HepG2 (cell line): ENCODE data around the gene COL26A1. TPM values are rescaled to one million over a fixed set of nuclear protein-coding genes. Genes with fewer than 3 reads are reported as not detected.

Experiments
- BHLHE40 ChIP-seq: IDR thresholded peaks from 2 replicates; pipeline ENCODE4 v1.6.1; 2011; ENCODE audit warnings: low read length, improper control_type of control experiment
- EEA1 ChIP-seq: sonication (generic); formaldehyde crosslinking; IDR thresholded peaks from 2 replicates; pipeline ENCODE4 v1.5.1; 2020; ENCODE audit warnings: mild to moderate bottlenecking, missing genetic modification reagents, borderline replicate concordance
- ELF4 ChIP-seq: sonication (generic); formaldehyde crosslinking; IDR thresholded peaks from 2 replicates; pipeline ENCODE4 v1.5.0; 2020; ENCODE audit warnings: missing genetic modification reagents, mild to moderate bottlenecking, moderate library complexity, borderline replicate concordance
- FOXJ3 ChIP-seq: sonication (generic); formaldehyde crosslinking; IDR thresholded peaks from 2 replicates; pipeline ENCODE4 v1.4.0; 2020; ENCODE audit warnings: missing genetic modification reagents, mild to moderate bottlenecking, borderline replicate concordance
- HNRNPH1 ChIP-seq: fragments of 200-400 bp; formaldehyde crosslinking; optimal IDR thresholded peaks from 2 replicates; pipeline ENCODE3; 2017; ENCODE audit warnings: mild to moderate bottlenecking, low read depth, low read length
- MAFK ChIP-seq, 2 experiments: IDR thresholded peaks in 1 of 2; conservative IDR thresholded peaks in 1 of 2; 2 replicates each; pipeline ENCODE4 v1.6.1; 2011; ENCODE audit warnings: improper control_type of control experiment in 2 of 2, low read length in 2 of 2
- NR2F1 ChIP-seq, 2 experiments: fragments of 450-650 bp in 1 of 2; formaldehyde crosslinking in 1 of 2; IDR thresholded peaks; 2 replicates each; pipeline versions ENCODE4 v1.5.0 to v1.6.1; 2016 to 2020; ENCODE audit warnings: mild to moderate bottlenecking in 1 of 2, missing compliant biosample characterization in 1 of 2, missing genetic modification reagents in 1 of 2, moderate library complexity in 1 of 2
- YY1 ChIP-seq: IDR thresholded peaks from 2 replicates; pipeline ENCODE4 v1.6.1; 2011; ENCODE audit warnings: low read length, low read depth, moderate library complexity, mild to moderate bottlenecking; ENCODE audit not compliant: insufficient read depth, insufficient replicate concordance
- ZNF136 ChIP-seq: sonication (generic); formaldehyde crosslinking; IDR thresholded peaks from 2 replicates; pipeline ENCODE4 v1.8.1; 2022; ENCODE audit warnings: low read depth, mild to moderate bottlenecking, moderate library complexity, missing genetic modification reagents
- ZNF337 ChIP-seq: sonication (generic); formaldehyde crosslinking; IDR thresholded peaks from 2 replicates; pipeline ENCODE4 v1.5.1; 2020; ENCODE audit warnings: missing genetic modification reagents, low read depth, mild to moderate bottlenecking, borderline replicate concordance
- ZNF484 ChIP-seq: sonication (generic); formaldehyde crosslinking; IDR thresholded peaks from 2 replicates; pipeline ENCODE4 v1.5.1; 2020; ENCODE audit warnings: mild to moderate bottlenecking, low read depth, missing genetic modification reagents, borderline replicate concordance
- ZNF556 ChIP-seq: sonication (generic); formaldehyde crosslinking; IDR thresholded peaks from 2 replicates; pipeline ENCODE4 v1.4.0; 2020; ENCODE audit warnings: mild to moderate bottlenecking, missing genetic modification reagents, borderline replicate concordance
- ZNF746 ChIP-seq: sonication (generic); formaldehyde crosslinking; IDR thresholded peaks from 2 replicates; pipeline ENCODE4 v1.8.0; 2022; ENCODE audit warnings: mild to moderate bottlenecking, missing genetic modification reagents
- ZNF766 ChIP-seq: sonication (generic); formaldehyde crosslinking; IDR thresholded peaks from 2 replicates; pipeline ENCODE4 v1.5.0; 2020; ENCODE audit warnings: missing genetic modification reagents, borderline replicate concordance
- ZNF775 ChIP-seq: sonication (generic); formaldehyde crosslinking; IDR thresholded peaks from 2 replicates; pipeline ENCODE4 v1.4.0; 2020; ENCODE audit warnings: missing genetic modification reagents, mild to moderate bottlenecking, moderate library complexity, borderline replicate concordance
- ZNF878 ChIP-seq: sonication (generic); formaldehyde crosslinking; IDR thresholded peaks from 2 replicates; pipeline ENCODE4 v1.8.1; 2023; ENCODE audit warnings: mild to moderate bottlenecking, missing genetic modification reagents, moderate library complexity
- polyA plus RNA-seq, 8 experiments: library from polyadenylated mRNA; depleted of rRNA in 3 of 8; stranded (reverse) in 7 of 8; unstranded in 1 of 8; fragments of >200 nt; fragmentation: Illumina TruSeq in 4 of 8; extraction: Trizol in 4 of 8; gene quantifications; 2 replicates each; pipeline versions ENCODE4 v1.2.1 to v1.2.3, GENCODE V29; 2011 to 2016; ENCODE audit warnings: low read depth in 4 of 8, missing spikeins in 1 of 8, mixed read lengths in 1 of 8; ENCODE audit not compliant: insufficient read depth in 1 of 8
- total RNA-seq, 5 experiments: library from RNA; depleted of rRNA; stranded (reverse); fragments of >200 nt; fragmentation: Illumina TruSeq; extraction: Trizol; gene quantifications; 2 replicates each; pipeline ENCODE4 v1.2.3, GENCODE V29; 2016; ENCODE audit warnings: low read depth in 1 of 5
- TF ChIP-seq, protein P1 (sequence below): sonication (generic); formaldehyde crosslinking; IDR thresholded peaks from 2 replicates; pipeline ENCODE4 v1.4.0; 2020; ENCODE audit warnings: missing genetic modification reagents
- TF ChIP-seq, protein P2 (sequence below): sonication (generic); formaldehyde crosslinking; IDR thresholded peaks from 2 replicates; pipeline ENCODE4 v1.8.1; 2023; ENCODE audit warnings: mild to moderate bottlenecking, moderate library complexity, missing genetic modification reagents
- TF ChIP-seq, protein P3 (sequence below): IDR thresholded peaks from 2 replicates; pipeline ENCODE4 v1.6.1; 2016; ENCODE audit warnings: mild to moderate bottlenecking
- TF ChIP-seq, protein P4 (sequence below): sonication (generic); formaldehyde crosslinking; IDR thresholded peaks from 2 replicates; pipeline ENCODE4 v1.4.0; 2020; ENCODE audit warnings: low read depth, missing genetic modification reagents

COL26A1 gene
- total and polyA plus RNA-seq, 2 of the 13 experiments (the other 11 are each of a cell fraction or from before 2014, with no cell fraction given), result 7.8 to 9.2 TPM

DNA sequence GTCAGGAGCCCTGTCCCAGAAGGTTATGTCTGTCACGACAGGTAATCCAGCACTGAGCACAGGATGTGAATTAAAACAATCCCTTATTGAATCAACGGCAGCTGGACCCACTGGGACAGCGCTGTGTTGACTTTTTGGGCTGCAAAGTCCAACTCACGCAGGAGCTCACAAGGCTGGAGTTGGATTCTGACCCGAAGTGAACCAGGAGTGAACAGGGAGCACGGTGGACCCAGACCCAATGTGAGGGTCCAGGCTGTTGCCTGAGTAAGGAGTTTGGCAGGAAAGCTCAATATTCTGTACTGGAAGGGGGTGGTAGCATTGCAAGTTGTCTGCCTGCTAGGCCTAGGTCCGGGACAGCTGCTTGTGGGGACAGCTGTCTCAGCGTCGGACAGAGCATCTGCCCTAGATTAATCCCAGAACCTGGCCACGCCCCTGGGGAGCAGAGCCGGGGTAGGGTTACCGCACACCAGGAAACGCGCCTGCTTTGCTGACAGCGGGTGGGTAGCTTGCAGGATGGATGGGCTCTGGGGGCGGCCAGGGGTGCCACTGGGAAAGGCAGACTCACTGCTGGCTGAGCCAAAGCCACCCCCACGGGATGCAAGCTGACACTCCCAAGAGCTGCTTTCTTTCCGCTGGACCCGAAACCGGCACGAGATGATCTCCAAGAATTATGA lies 24.0 kb downstream of the COL26A1 start (continued):
- no peak for TF ChIP-seq ZNF337 (CRISPR knock-in tag)
- no peak for TF ChIP-seq ZNF484 (CRISPR knock-in tag)
- no peak for TF ChIP-seq ZNF746 (CRISPR knock-in tag)
- TF ChIP-seq NR2F1 (CRISPR knock-in tag; IDR thresholded peaks at IDR 0.05), result no peak
- TF ChIP-seq, protein P1, sequence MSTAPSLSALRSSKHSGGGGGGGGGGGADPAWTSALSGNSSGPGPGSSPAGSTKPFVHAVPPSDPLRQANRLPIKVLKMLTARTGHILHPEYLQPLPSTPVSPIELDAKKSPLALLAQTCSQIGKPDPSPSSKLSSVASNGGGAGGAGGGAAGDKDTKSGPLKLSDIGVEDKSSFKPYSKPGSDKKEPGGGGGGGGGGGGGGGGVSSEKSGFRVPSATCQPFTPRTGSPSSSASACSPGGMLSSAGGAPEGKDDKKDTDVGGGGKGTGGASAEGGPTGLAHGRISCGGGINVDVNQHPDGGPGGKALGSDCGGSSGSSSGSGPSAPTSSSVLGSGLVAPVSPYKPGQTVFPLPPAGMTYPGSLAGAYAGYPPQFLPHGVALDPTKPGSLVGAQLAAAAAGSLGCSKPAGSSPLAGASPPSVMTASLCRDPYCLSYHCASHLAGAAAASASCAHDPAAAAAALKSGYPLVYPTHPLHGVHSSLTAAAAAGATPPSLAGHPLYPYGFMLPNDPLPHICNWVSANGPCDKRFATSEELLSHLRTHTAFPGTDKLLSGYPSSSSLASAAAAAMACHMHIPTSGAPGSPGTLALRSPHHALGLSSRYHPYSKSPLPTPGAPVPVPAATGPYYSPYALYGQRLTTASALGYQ (CRISPR knock-in tag), result no peak; the same call in 1 of the 2 replicates
- TF ChIP-seq ELF4, result peak; percentile 44; the same call in 1 of the 2 replicates
- TF ChIP-seq ZNF878, result peak; percentile 37; the same call in 1 of the 2 replicates
- TF ChIP-seq EEA1 (CRISPR knock-in tag), result no peak
- TF ChIP-seq HNRNPH1, result no peak
- TF ChIP-seq MAFK (conservative IDR thresholded peaks at IDR 0.05 in 1 of 2, IDR thresholded peaks at IDR 0.05 in 1 of 2; ENCODE audit: low read length in 2 of 2), result no peak
- TF ChIP-seq, protein P2, sequence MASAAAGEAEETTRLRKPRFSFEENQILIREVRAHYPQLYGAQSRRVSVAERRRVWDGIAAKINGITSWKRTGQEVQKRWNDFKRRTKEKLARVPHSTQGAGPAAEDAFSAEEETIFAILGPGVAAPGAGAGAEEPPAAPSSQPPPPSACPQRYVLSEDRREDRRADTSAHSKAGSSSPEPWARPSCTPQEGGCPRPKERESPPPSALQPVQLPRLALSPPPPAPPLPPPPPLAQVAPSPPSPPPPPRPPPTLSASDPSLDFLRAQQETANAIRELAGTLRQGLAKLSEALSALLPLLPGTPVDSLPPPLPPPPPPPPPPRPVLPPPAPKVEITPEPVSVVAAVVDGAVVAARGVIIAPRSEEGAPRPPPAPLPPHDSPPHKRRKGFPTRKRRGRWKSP (CRISPR knock-in tag), result no peak
- no peak for TF ChIP-seq YY1
- TF ChIP-seq, protein P3, sequence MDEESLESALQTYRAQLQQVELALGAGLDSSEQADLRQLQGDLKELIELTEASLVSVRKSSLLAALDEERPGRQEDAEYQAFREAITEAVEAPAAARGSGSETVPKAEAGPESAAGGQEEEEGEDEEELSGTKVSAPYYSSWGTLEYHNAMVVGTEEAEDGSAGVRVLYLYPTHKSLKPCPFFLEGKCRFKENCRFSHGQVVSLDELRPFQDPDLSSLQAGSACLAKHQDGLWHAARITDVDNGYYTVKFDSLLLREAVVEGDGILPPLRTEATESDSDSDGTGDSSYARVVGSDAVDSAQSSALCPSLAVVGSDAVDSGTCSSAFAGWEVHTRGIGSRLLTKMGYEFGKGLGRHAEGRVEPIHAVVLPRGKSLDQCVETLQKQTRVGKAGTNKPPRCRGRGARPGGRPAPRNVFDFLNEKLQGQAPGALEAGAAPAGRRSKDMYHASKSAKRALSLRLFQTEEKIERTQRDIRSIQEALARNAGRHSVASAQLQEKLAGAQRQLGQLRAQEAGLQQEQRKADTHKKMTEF (CRISPR knock-in tag), result peak; percentile 46
- TF ChIP-seq FOXJ3 (CRISPR knock-in tag), result 0 out of 2 replicates have a peak, but pooled peaks have one; percentile 45
- no peak for TF ChIP-seq BHLHE40
- TF ChIP-seq ZNF556 (CRISPR knock-in tag), result peak; percentile 72; the same call in 1 of the 2 replicates
- TF ChIP-seq ZNF766 (CRISPR knock-in tag), result 0 out of 2 replicates have a peak, but pooled peaks have one; percentile 30
- TF ChIP-seq, protein P4, sequence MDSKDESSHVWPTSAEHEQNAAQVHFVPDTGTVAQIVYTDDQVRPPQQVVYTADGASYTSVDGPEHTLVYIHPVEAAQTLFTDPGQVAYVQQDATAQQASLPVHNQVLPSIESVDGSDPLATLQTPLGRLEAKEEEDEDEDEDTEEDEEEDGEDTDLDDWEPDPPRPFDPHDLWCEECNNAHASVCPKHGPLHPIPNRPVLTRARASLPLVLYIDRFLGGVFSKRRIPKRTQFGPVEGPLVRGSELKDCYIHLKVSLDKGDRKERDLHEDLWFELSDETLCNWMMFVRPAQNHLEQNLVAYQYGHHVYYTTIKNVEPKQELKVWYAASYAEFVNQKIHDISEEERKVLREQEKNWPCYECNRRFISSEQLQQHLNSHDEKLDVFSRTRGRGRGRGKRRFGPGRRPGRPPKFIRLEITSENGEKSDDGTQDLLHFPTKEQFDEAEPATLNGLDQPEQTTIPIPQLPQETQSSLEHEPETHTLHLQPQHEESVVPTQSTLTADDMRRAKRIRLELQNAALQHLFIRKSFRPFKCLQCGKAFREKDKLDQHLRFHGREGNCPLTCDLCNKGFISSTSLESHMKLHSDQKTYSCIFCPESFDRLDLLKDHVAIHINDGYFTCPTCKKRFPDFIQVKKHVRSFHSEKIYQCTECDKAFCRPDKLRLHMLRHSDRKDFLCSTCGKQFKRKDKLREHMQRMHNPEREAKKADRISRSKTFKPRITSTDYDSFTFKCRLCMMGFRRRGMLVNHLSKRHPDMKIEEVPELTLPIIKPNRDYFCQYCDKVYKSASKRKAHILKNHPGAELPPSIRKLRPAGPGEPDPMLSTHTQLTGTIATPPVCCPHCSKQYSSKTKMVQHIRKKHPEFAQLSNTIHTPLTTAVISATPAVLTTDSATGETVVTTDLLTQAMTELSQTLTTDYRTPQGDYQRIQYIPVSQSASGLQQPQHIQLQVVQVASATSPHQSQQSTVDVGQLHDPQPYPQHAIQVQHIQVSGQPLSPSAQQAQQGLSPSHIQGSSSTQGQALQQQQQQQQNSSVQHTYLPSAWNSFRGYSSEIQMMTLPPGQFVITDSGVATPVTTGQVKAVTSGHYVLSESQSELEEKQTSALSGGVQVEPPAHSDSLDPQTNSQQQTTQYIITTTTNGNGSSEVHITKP, result peak; percentile 40; the same call in 1 of the 2 replicates
- no peak for TF ChIP-seq ZNF136 (CRISPR knock-in tag)
- no peak for TF ChIP-seq ZNF775
